ENCODE data around the gene GASK1A. TPM values are rescaled to one million over a fixed set of nuclear protein-coding genes. Genes with fewer than 3 reads are reported as not detected.

Gene GASK1A
- total and polyA plus RNA-seq, 7 donors = 0.92 to 32.7 (median 8.1) TPM

DNA sequence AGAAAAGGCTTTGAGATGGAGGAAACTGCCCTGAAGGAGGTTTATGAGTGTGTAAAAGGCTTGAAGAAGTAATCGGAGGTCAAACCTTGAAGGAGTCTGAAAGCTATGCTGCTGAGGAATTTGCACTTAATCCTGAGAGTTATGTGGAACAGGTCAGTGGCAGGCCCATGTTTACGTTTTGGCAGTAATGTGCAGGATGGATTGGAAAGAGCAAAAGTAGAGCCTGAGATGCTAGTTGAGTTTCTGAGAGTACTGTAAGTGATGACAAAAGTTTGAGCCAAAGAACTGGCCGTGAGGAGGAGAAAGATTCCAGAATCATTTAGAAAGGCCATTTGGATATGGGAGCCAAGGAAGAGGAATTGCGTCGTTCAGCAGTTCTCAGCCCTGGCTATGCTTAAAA is 3.2 kb upstream of the GASK1A start:
- H3K4me3 ChIP-seq = no peak overlapping the region
- H3K27me3 ChIP-seq = no peaks in the 10 kb centered on the region
- no peaks in the 10 kb centered on the region for H3K36me3 ChIP-seq
- intact Hi-C loops (cut with DNase I) = loop anchor here (5.0 kb wide), 1 partner anchor 131 kb away; the partner anchor contains the start of gene POMGNT2
- DNase-seq = no peak
- peaks cover 0 to 7% (median 0%) of the 10 kb centered on the region in 4 donors for H3K9me3 ChIP-seq
- H3K27ac ChIP-seq = no peak overlapping the region
- TF ChIP-seq POLR2AphosphoS5 (IDR thresholded peaks at IDR 0.05) (no peak), CTCF (IDR thresholded peaks at IDR 0.05) (no peak), POLR2A (IDR thresholded peaks at IDR 0.05) (no peak), EP300 (IDR thresholded peaks at IDR 0.05) (no peak)
- peaks cover 0 to 21% (median 17%) of the 10 kb centered on the region in 4 donors for H3K4me1 ChIP-seq
- 91 to 92% methylated on average over 5 of the region's 5 CpGs for WGBS, 2 donors

- intact Hi-C loops (cut with DNase I) = no loop called here
- H3K9me3 ChIP-seq = no peaks in the 10 kb centered on the region
- H3K27me3 ChIP-seq = no peaks in the 10 kb centered on the region
- peaks cover 0 to 26% (median 20%) of the 10 kb centered on the region in 4 donors for H3K4me1 ChIP-seq
- H3K27ac ChIP-seq = peak overlapping the region in 2 of 4 donors; percentile 72 to 79
- TF ChIP-seq POLR2A (IDR thresholded peaks at IDR 0.05) = no peak
- no peak for TF ChIP-seq EP300 (IDR thresholded peaks at IDR 0.05)
- no peak for TF ChIP-seq CTCF (IDR thresholded peaks at IDR 0.05)
- no peak for TF ChIP-seq POLR2AphosphoS5 (IDR thresholded peaks at IDR 0.05)
- H3K4me3 ChIP-seq = peak overlapping the region in 3 of 4 donors; percentile 62 to 89 (median 67)
- WGBS, 2 donors = 84 to 89% methylated on average over 12 of the region's 12 CpGs
- H3K36me3 ChIP-seq = no peaks in the 10 kb centered on the region
- no peak for DNase-seq
Measured at GRCh38 chr3:42980209-42980608, 1.1 kb downstream of the GASK1A start.

DNA sequence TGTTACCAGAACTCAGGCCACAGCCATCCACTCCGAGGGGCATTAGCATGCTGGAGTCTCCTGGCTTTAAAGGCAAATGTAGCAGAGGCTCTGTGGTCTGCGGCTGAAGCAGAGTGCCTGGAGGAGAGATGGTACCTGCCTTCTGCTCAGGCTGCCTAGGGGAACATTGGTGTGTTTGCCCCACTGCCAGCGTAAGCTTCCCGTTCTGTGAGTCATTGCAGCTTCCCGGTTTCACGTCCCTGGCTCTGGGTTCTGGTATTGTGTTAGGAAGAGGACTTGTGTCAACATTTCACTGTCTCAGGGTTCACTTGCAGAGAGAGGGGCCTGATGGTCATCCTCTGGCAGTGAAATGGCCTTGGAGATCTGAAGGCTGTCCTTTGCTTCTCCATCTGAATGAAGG is 1.8 kb downstream of the GASK1A start:
- peak overlapping the region in 3 of 4 donors; percentile 62 to 89 (median 67) for H3K4me3 ChIP-seq
- H3K36me3 ChIP-seq = no peaks in the 10 kb centered on the region
- H3K27ac ChIP-seq = peak overlapping the region in 1 of 4 donors; percentile 79
- no peak for DNase-seq
- WGBS, 2 donors = 81 to 88% methylated on average over 6 of the region's 6 CpGs
- intact Hi-C loops (cut with DNase I) = no loop called here
- no peaks in the 10 kb centered on the region for H3K27me3 ChIP-seq
- H3K4me1 ChIP-seq = peaks cover 0 to 33% (median 21%) of the 10 kb centered on the region in 4 donors
- TF ChIP-seq POLR2A (IDR thresholded peaks at IDR 0.05) = no peak
- no peak for TF ChIP-seq POLR2AphosphoS5 (IDR thresholded peaks at IDR 0.05)
- no peak for TF ChIP-seq CTCF (IDR thresholded peaks at IDR 0.05)
- no peak for TF ChIP-seq EP300 (IDR thresholded peaks at IDR 0.05)
- no peaks in the 10 kb centered on the region for H3K9me3 ChIP-seq

GRCh38 chr3:42982645-42983412 is 3.7 kb downstream of the GASK1A start:
- intact Hi-C loops (cut with DNase I) = no loop called here
- 82 to 87% methylated on average over 6 of the region's 6 CpGs for WGBS, 2 donors
- TF ChIP-seq CTCF (IDR thresholded peaks at IDR 0.05) (no peak), POLR2AphosphoS5 (IDR thresholded peaks at IDR 0.05) (no peak), EP300 (IDR thresholded peaks at IDR 0.05) (no peak)
- Histone ChIP-seq H3K36me3 (no peaks in the 10 kb centered on the region), H3K4me1 (peaks cover 0 to 34% (median 21%) of the 10 kb centered on the region in 4 donors), H3K27me3 (no peaks in the 10 kb centered on the region), H3K4me3 (no peak overlapping the region), H3K27ac (no peak overlapping the region), H3K9me3 (no peaks in the 10 kb centered on the region)
- no peak for DNase-seq

Measured in sigmoid colon (tissue), 7 donors.